ENCODE results near the gene RTN1. TPM values are rescaled to one million over a fixed set of nuclear protein-coding genes. Genes with fewer than 3 reads are reported as not detected.
A peak's percentile ranks its signal among the peaks of the same experiment; 100 is the strongest.

RTN1 gene
- total and polyA plus RNA-seq, 3 donors from 2014 or later, result 8.2 to 11.1 (median 10.9) TPM

- H3K36me3 ChIP-seq (ENCODE audit: low read depth, missing control alignments), result no peaks in the 10 kb centered on the region
- no peaks in the 10 kb centered on the region for H3K9me3 ChIP-seq
- H3K4me3 ChIP-seq, result no peak overlapping the region
- H3K4me1 ChIP-seq, result no peaks in the 10 kb centered on the region
- intact Hi-C loops (cut with DNase I; ENCODE audit: low total_unique reads), result no loop called here
- no peak for TF ChIP-seq POLR2A (IDR thresholded peaks at IDR 0.05)
- no peak for TF ChIP-seq CTCF (IDR thresholded peaks at IDR 0.05)
- no peaks in the 10 kb centered on the region for H3K27me3 ChIP-seq
- WGBS, 2 donors, result 71 to 77% methylated on average over 3 of the region's 3 CpGs
- H3K27ac ChIP-seq, result no peak overlapping the region
- no peak for DNase-seq
Observed at GRCh38 chr14:59827401-59827800, 43.2 kb downstream of the RTN1 start.

GRCh38 chr14:59826150-59826549, 44.4 kb downstream of the RTN1 start:
- Histone ChIP-seq H3K27me3 (no peaks in the 10 kb centered on the region), H3K9me3 (no peaks in the 10 kb centered on the region), H3K36me3 (ENCODE audit: low read depth, missing control alignments) (no peaks in the 10 kb centered on the region), H3K4me3 (no peak overlapping the region), H3K4me1 (no peaks in the 10 kb centered on the region), H3K27ac (no peak overlapping the region)
- no peak for DNase-seq
- intact Hi-C loops (cut with DNase I; ENCODE audit: low total_unique reads), result no loop called here
- TF ChIP-seq POLR2A (IDR thresholded peaks at IDR 0.05), result no peak
- TF ChIP-seq CTCF (IDR thresholded peaks at IDR 0.05), result no peak

- WGBS, 2 donors, result 78 to 91% methylated on average over 1 of the region's 1 CpG
- no peaks in the 10 kb centered on the region for H3K4me1 ChIP-seq
Observed at GRCh38 chr14:59823179-59823578, 47.4 kb downstream of the RTN1 start.

GRCh38 chr14:59819446-59820088, 51.0 kb downstream of the RTN1 start:
- no peaks in the 10 kb centered on the region for H3K27me3 ChIP-seq
- no peaks in the 10 kb centered on the region for H3K4me1 ChIP-seq
- H3K9me3 ChIP-seq, result no peaks in the 10 kb centered on the region
- peak overlapping the region; percentile 36 to 58 for H3K4me3 ChIP-seq
- intact Hi-C loops (cut with DNase I; ENCODE audit: low total_unique reads), result no loop called here
- H3K27ac ChIP-seq, result no peak overlapping the region
- DNase-seq, result peak; percentile 13
- TF ChIP-seq POLR2A (IDR thresholded peaks at IDR 0.05) (no peak), CTCF (IDR thresholded peaks at IDR 0.05) (no peak)
- 69 to 80% methylated on average over 20 to 23 of the region's 38 CpGs for WGBS, 2 donors
- no peaks in the 10 kb centered on the region for H3K36me3 ChIP-seq (ENCODE audit: low read depth, missing control alignments)

More at GRCh38 chr14:59823179-59823578, 47.4 kb downstream of the RTN1 start:
- Histone ChIP-seq H3K27me3 (no peaks in the 10 kb centered on the region), H3K4me3 (no peak overlapping the region), H3K9me3 (no peaks in the 10 kb centered on the region), H3K36me3 (ENCODE audit: low read depth, missing control alignments) (no peaks in the 10 kb centered on the region), H3K27ac (no peak overlapping the region)
- TF ChIP-seq CTCF (IDR thresholded peaks at IDR 0.05) (no peak), POLR2A (IDR thresholded peaks at IDR 0.05) (no peak)
- intact Hi-C loops (cut with DNase I; ENCODE audit: low total_unique reads), result no loop called here
- no peak for DNase-seq

- 50 to 53% methylated on average over 3 of the region's 3 CpGs for WGBS, 2 donors
Observed at GRCh38 chr14:59816941-59817340, 53.6 kb downstream of the RTN1 start.

More at GRCh38 chr14:59816941-59817340, 53.6 kb downstream of the RTN1 start:
- no peaks in the 10 kb centered on the region for H3K9me3 ChIP-seq
- H3K36me3 ChIP-seq (ENCODE audit: low read depth, missing control alignments), result no peaks in the 10 kb centered on the region
- no peaks in the 10 kb centered on the region for H3K4me1 ChIP-seq
- H3K27me3 ChIP-seq, result no peaks in the 10 kb centered on the region
- H3K27ac ChIP-seq, result no peak overlapping the region
- TF ChIP-seq CTCF (IDR thresholded peaks at IDR 0.05) (no peak), POLR2A (IDR thresholded peaks at IDR 0.05) (no peak)
- intact Hi-C loops (cut with DNase I; ENCODE audit: low total_unique reads), result no loop called here
- no peak overlapping the region for H3K4me3 ChIP-seq
- no peak for DNase-seq
